Activated CD4-positive, alpha-beta T cell treated with anti-CD3 and anti-CD28 coated beads for 36 hours (primary cell): ENCODE data around the gene AGBL3. TPM values are rescaled to one million over a fixed set of nuclear protein-coding genes. Genes with fewer than 3 reads are reported as not detected.
"Not testable (repeated sequence)": the region's sequence is repeated elsewhere in the genome, so short reads cannot be mapped to it uniquely, and the experiment has no call there.

ENCODE experiments used
- ATAC-seq: fragments of 200-7000 bp; cut with Tn5 transposase; one replicate; pipeline ENCODE4 v1.10.0; 2021; ENCODE audit warnings: mild to moderate bottlenecking, moderate library complexity
- CTCF ChIA-PET: fragments of 350-600 bp; sonication (Branson Sonifier 250); formaldehyde crosslinking; loops from one replicate; lab custom pipeline; 2021; ENCODE audit warnings: antibody characterized with exemption; lab: Charles Lee
- POLR2A ChIA-PET: fragments of 350-600 bp; sonication (Branson Sonifier 250); formaldehyde crosslinking; loops from one replicate; lab custom pipeline; 2021; ENCODE audit warnings: antibody characterized with exemption, inconsistent platforms; lab: Charles Lee
- DNase-seq: peaks from one replicate; pipeline ENCODE4 v3.0.0-alpha.2; 2020
- H3K27ac Mint-ChIP-seq: one replicate; pipeline ENCODE4 v1.8.0; 2021; ENCODE audit warnings: mixed read lengths
- H3K27me3 Mint-ChIP-seq: one replicate; pipeline ENCODE4 v1.8.0; 2021; ENCODE audit warnings: mixed read lengths
- H3K36me3 Mint-ChIP-seq: one replicate; pipeline ENCODE4 v1.8.0; 2021; ENCODE audit warnings: low read depth, mixed read lengths
- H3K4me1 Mint-ChIP-seq: one replicate; pipeline ENCODE4 v1.8.0; 2021; ENCODE audit warnings: mixed read lengths
- H3K4me3 Mint-ChIP-seq: one replicate; pipeline ENCODE4 v1.8.0; 2021; ENCODE audit warnings: mild to moderate bottlenecking, moderate library complexity, mixed read lengths
- H3K9me3 Mint-ChIP-seq: one replicate; pipeline ENCODE4 v1.8.0; 2021; ENCODE audit warnings: low read depth, mixed read lengths
- intact Hi-C, 2 experiments: fragments of 100-400 bp; cut with DNase I in 1 of 2; cut with micrococcal nuclease in 1 of 2; formaldehyde crosslinking; loops; one replicate each; pipeline versions ENCODE4 v1.14.2 to v1.15.1; 2022 to 2024; cut with DNase I, micrococcal nuclease
- total RNA-seq, 2 experiments: library from RNA; stranded (reverse); gene quantifications; one replicate each; pipeline ENCODE4 v1.2.3, GENCODE V29; 2021

Gene AGBL3
- total RNA-seq, 2 experiments from 2014 or later = 2.1 to 2.2 TPM

- H3K27ac Mint-ChIP-seq = no peak overlapping the region
- no peak for DNase-seq
- H3K4me3 Mint-ChIP-seq = no peak overlapping the region
- ChIA-PET POLR2A (no interaction called here), CTCF (no interaction called here)
- peaks cover 4% of the 10 kb centered on the region for H3K4me1 Mint-ChIP-seq
- H3K36me3 Mint-ChIP-seq = no peaks in the 10 kb centered on the region
- intact Hi-C loops = no loop called here
- H3K27me3 Mint-ChIP-seq = peaks cover 10% of the 10 kb centered on the region
- ATAC-seq = no peak
- no peaks in the 10 kb centered on the region for H3K9me3 Mint-ChIP-seq
Observed at GRCh38 chr7:134966691-134967090, 19.6 kb upstream of the AGBL3 start.

GRCh38 chr7:134968110-134968509 is 18.2 kb upstream of the AGBL3 start:
- ATAC-seq (no peak), DNase-seq (no peak)
- Mint-ChIP-seq H3K4me1 (peaks cover 4% of the 10 kb centered on the region), H3K4me3 (no peak overlapping the region), H3K36me3 (no peaks in the 10 kb centered on the region), H3K27me3 (peaks cover 10% of the 10 kb centered on the region), H3K9me3 (no peaks in the 10 kb centered on the region), H3K27ac (no peak overlapping the region)
- intact Hi-C loops = no loop called here
- ChIA-PET CTCF (interaction anchor here (1.1 kb wide), 1 partner anchor 18 kb away, joined by 6 read pairs; the partner anchor contains the start of gene AGBL3), POLR2A (no interaction called here)

- H3K4me1 Mint-ChIP-seq = peaks cover 10% of the 10 kb centered on the region
- H3K36me3 Mint-ChIP-seq, H3K4me3 Mint-ChIP-seq, DNase-seq, H3K27me3 Mint-ChIP-seq, H3K27ac Mint-ChIP-seq, ATAC-seq, POLR2A ChIA-PET, CTCF ChIA-PET, intact Hi-C loops, H3K9me3 Mint-ChIP-seq: not testable (repeated sequence)
Observed at GRCh38 chr7:134981645-134982044, 4.7 kb upstream of the AGBL3 start.

GRCh38 chr7:134985894-134986362 is 380 bp upstream of the AGBL3 start:
- intact Hi-C loops = loop anchor here (1.0 to 5.0 kb wide), 9 partner anchors 161 to 669 kb away; partner anchors contain the start of genes BPGM (in 2 of the 2), CYREN (in 2 of the 2), TMEM140 (in 2 of the 2) and WDR91 (in 2 of the 2)
- CTCF ChIA-PET = interaction anchor here (0.6 to 5.3 kb wide), 19 partner anchors 9 to 554 kb away, joined by 3 to 38 read pairs (median 4); partner anchors contain the start of gene CYREN
- Mint-ChIP-seq H3K36me3 (peaks cover 10% of the 10 kb centered on the region), H3K27ac (peak overlapping the region; percentile 95), H3K4me3 (peak overlapping the region; percentile 91), H3K4me1 (peaks cover 30% of the 10 kb centered on the region), H3K9me3 (no peaks in the 10 kb centered on the region), H3K27me3 (no peaks in the 10 kb centered on the region)
- ATAC-seq (peak; percentile 61), DNase-seq (no peak)
- POLR2A ChIA-PET = no interaction called here

- H3K36me3 Mint-ChIP-seq = peaks cover 14% of the 10 kb centered on the region
- no peaks in the 10 kb centered on the region for H3K9me3 Mint-ChIP-seq
- intact Hi-C loops = loop anchor here in 1 of 2 experiments (5.0 kb wide), 1 partner anchor 159 kb away; the partner anchor contains the start of gene TMEM140
- no peak overlapping the region for H3K4me3 Mint-ChIP-seq
- ChIA-PET CTCF (interaction anchor here (0.7 to 5.3 kb wide), 5 partner anchors 14 to 277 kb away, joined by 3 to 38 read pairs (median 3); partner anchors contain the start of genes CYREN and TMEM140), POLR2A (interaction anchor here (0.6 kb wide), 1 partner anchor 555 kb away, joined by 7 read pairs; no protein-coding TSS in a partner anchor)
- ATAC-seq (no peak), DNase-seq (no peak)
- H3K4me1 Mint-ChIP-seq = peaks cover 48% of the 10 kb centered on the region
- no peak overlapping the region for H3K27ac Mint-ChIP-seq
- H3K27me3 Mint-ChIP-seq = no peaks in the 10 kb centered on the region
Observed at GRCh38 chr7:134988161-134988560, 1.9 kb downstream of the AGBL3 start.

- H3K36me3 Mint-ChIP-seq = peaks cover 32% of the 10 kb centered on the region
- no peaks in the 10 kb centered on the region for H3K9me3 Mint-ChIP-seq
- no peak for ATAC-seq
- H3K27ac Mint-ChIP-seq = peak overlapping the region; percentile 83
- H3K27me3 Mint-ChIP-seq = no peaks in the 10 kb centered on the region
- intact Hi-C loops = no loop called here
- no peak overlapping the region for H3K4me3 Mint-ChIP-seq
- ChIA-PET POLR2A (no interaction called here), CTCF (no interaction called here)
- DNase-seq = no peak
- H3K4me1 Mint-ChIP-seq = peaks cover 64% of the 10 kb centered on the region
Observed at GRCh38 chr7:134991469-134992339, 5.4 kb downstream of the AGBL3 start.

- DNase-seq = peak; percentile 38
- POLR2A ChIA-PET = interaction anchor here (0.6 kb wide), 1 partner anchor 504 kb away, joined by 4 read pairs; no protein-coding TSS in a partner anchor
- Mint-ChIP-seq H3K27me3 (no peaks in the 10 kb centered on the region), H3K36me3 (peaks cover 32% of the 10 kb centered on the region), H3K27ac (peak overlapping the region; percentile 83), H3K4me1 (peaks cover 62% of the 10 kb centered on the region), H3K9me3 (no peaks in the 10 kb centered on the region), H3K4me3 (no peak overlapping the region)
- peak; percentile 90 for ATAC-seq
- CTCF ChIA-PET = no interaction called here
- intact Hi-C loops = no loop called here
Observed at GRCh38 chr7:134992626-134993179, 6.4 kb downstream of the AGBL3 start.

GRCh38 chr7:134993877-134994456 is 7.7 kb downstream of the AGBL3 start:
- H3K27me3 Mint-ChIP-seq = no peaks in the 10 kb centered on the region
- H3K4me1 Mint-ChIP-seq = peaks cover 58% of the 10 kb centered on the region
- ChIA-PET CTCF (interaction anchor here (3.5 kb wide), 1 partner anchor 8 kb away, joined by 26 read pairs; the partner anchor contains the start of gene AGBL3), POLR2A (interaction anchor here (0.7 kb wide), 1 partner anchor 208 kb away, joined by 7 read pairs; no protein-coding TSS in a partner anchor)
- no peak for ATAC-seq
- DNase-seq = no peak
- H3K4me3 Mint-ChIP-seq = no peak overlapping the region
- no peak overlapping the region for H3K27ac Mint-ChIP-seq
- H3K9me3 Mint-ChIP-seq = no peaks in the 10 kb centered on the region
- H3K36me3 Mint-ChIP-seq = peaks cover 30% of the 10 kb centered on the region
- intact Hi-C loops = no loop called here

- Mint-ChIP-seq H3K4me1 (peaks cover 49% of the 10 kb centered on the region), H3K9me3 (no peaks in the 10 kb centered on the region)
- POLR2A ChIA-PET = interaction anchor here (0.5 kb wide), 1 partner anchor 666 kb away, joined by 3 read pairs; no protein-coding TSS in a partner anchor
Observed at GRCh38 chr7:134995239-134996096, 9.2 kb downstream of the AGBL3 start.

GRCh38 chr7:134996097-134996550 is 9.8 kb downstream of the AGBL3 start:
- ChIA-PET CTCF (interaction anchor here (1.3 to 3.5 kb wide), 2 partner anchors 10 kb away, joined by 4 to 26 read pairs; partner anchors contain the start of gene AGBL3), POLR2A (no interaction called here)
- no peak for ATAC-seq
- Mint-ChIP-seq H3K9me3 (no peaks in the 10 kb centered on the region), H3K36me3 (peaks cover 24% of the 10 kb centered on the region), H3K4me3 (no peak overlapping the region), H3K27ac (no peak overlapping the region), H3K27me3 (no peaks in the 10 kb centered on the region), H3K4me1 (peaks cover 43% of the 10 kb centered on the region)
- intact Hi-C loops = no loop called here
- DNase-seq = no peak

More at GRCh38 chr7:134995239-134996096, 9.2 kb downstream of the AGBL3 start:
- CTCF ChIA-PET = interaction anchor here (1.3 to 3.5 kb wide), 2 partner anchors 9 to 10 kb away, joined by 4 to 26 read pairs; partner anchors contain the start of gene AGBL3
- no peak overlapping the region for H3K4me3 Mint-ChIP-seq
- peaks cover 22% of the 10 kb centered on the region for H3K36me3 Mint-ChIP-seq
- DNase-seq (no peak), ATAC-seq (peak; percentile 24)
- intact Hi-C loops = no loop called here
- no peaks in the 10 kb centered on the region for H3K27me3 Mint-ChIP-seq
- peak overlapping the region; percentile 67 for H3K27ac Mint-ChIP-seq
